ENCODE results near the gene CACNA1S.

CACNA1S gene

GRCh38 chr1:201013031-201013485 is 99.2 kb downstream of the CACNA1S start:
- Histone ChIP-seq H2AK5ac (ENCODE audit: low read depth, low read length) (no peak overlapping the region), H2BK15ac (ENCODE audit: low read length) (peak overlapping the region; percentile 10), H3K9ac (ENCODE audit: low read depth, low read length, poor library complexity) (peak overlapping the region; percentile 21), H4K91ac (ENCODE audit: low read depth, low read length, poor library complexity) (no peak overlapping the region), H3K27ac (replicated peaks; ENCODE audit: low read length) (no peak overlapping the region), H3K36me3 (replicated peaks in 1 of 2; ENCODE audit: control insufficient read depth in 2 of 2, insufficient read depth in 2 of 2, low read length in 2 of 2) (no peaks in the 10 kb centered on the region), H2BK5ac (ENCODE audit: low read length) (no peak overlapping the region), H3K79me1 (ENCODE audit: low read depth, low read length) (no peaks in the 10 kb centered on the region), H3K9me3 (replicated peaks in 1 of 2; ENCODE audit: control insufficient read depth in 2 of 2, insufficient read depth in 1 of 2, low read depth in 1 of 2, low read length in 2 of 2) (no peaks in the 10 kb centered on the region), H2BK120ac (ENCODE audit: low read depth, low read length) (no peak overlapping the region), H3K14ac (ENCODE audit: low read length) (peak overlapping the region; percentile 49), H3K4me1 (ENCODE audit: control insufficient read depth in 2 of 2, insufficient read depth in 1 of 2, low read depth in 1 of 2, low read length in 2 of 2) (peaks cover 29 to 38% of the 10 kb centered on the region in 2 donors), H2BK12ac (ENCODE audit: low read length) (peak overlapping the region; percentile 14), H3K27me3 (ENCODE audit: control insufficient read depth in 3 of 3, insufficient read depth in 3 of 3, low read depth in 1 of 3, low read length in 3 of 3) (no peaks in the 10 kb centered on the region), H2AFZ (ENCODE audit: low read length) (no peak overlapping the region), H3K18ac (ENCODE audit: low read length) (no peak overlapping the region), H3K4me3 (ENCODE audit: low read length in 2 of 2) (no peak overlapping the region), H4K8ac (ENCODE audit: low read depth, low read length) (no peak overlapping the region), H3K23ac (ENCODE audit: low read depth, low read length, poor library complexity) (no peak overlapping the region), H3K4ac (ENCODE audit: low read length) (no peak overlapping the region), H3K4me2 (ENCODE audit: insufficient read depth, low read length, poor library complexity, severe bottlenecking) (no peak overlapping the region)
- WGBS, 2 donors (ENCODE audit: extremely low coverage in 2 of 2, insufficient read length in 2 of 2, insufficient replicate concordance in 1 of 2): no CpG with 5 or more reads among the region's 4 CpGs
- DNase-seq (ENCODE audit: low spot score): no peak

- H2AK5ac ChIP-seq (ENCODE audit: low read depth, low read length): no peak overlapping the region
- H2BK120ac ChIP-seq (ENCODE audit: low read depth, low read length): no peak overlapping the region
- no peak overlapping the region for H3K18ac ChIP-seq (ENCODE audit: low read length)
- H3K36me3 ChIP-seq (replicated peaks in 1 of 2; ENCODE audit: control insufficient read depth in 2 of 2, insufficient read depth in 2 of 2, low read length in 2 of 2): no peaks in the 10 kb centered on the region
- H3K4me3 ChIP-seq (ENCODE audit: low read length in 2 of 2): no peak overlapping the region
- peaks cover 0 to 2% of the 10 kb centered on the region in 2 donors for H3K9me3 ChIP-seq (replicated peaks in 1 of 2; ENCODE audit: control insufficient read depth in 2 of 2, insufficient read depth in 1 of 2, low read depth in 1 of 2, low read length in 2 of 2)
- no peak overlapping the region for H3K4me2 ChIP-seq (ENCODE audit: insufficient read depth, low read length, poor library complexity, severe bottlenecking)
- no peak overlapping the region for H3K4ac ChIP-seq (ENCODE audit: low read length)
- H2AFZ ChIP-seq (ENCODE audit: low read length): no peak overlapping the region
- H3K79me1 ChIP-seq (ENCODE audit: low read depth, low read length): peaks cover 5% of the 10 kb centered on the region
- H3K27me3 ChIP-seq (ENCODE audit: control insufficient read depth in 3 of 3, insufficient read depth in 3 of 3, low read depth in 1 of 3, low read length in 3 of 3): no peaks in the 10 kb centered on the region
- H2BK12ac ChIP-seq (ENCODE audit: low read length): no peak overlapping the region
- peaks cover 27 to 32% of the 10 kb centered on the region in 2 donors for H3K4me1 ChIP-seq (ENCODE audit: control insufficient read depth in 2 of 2, insufficient read depth in 1 of 2, low read depth in 1 of 2, low read length in 2 of 2)
- no peak overlapping the region for H4K8ac ChIP-seq (ENCODE audit: low read depth, low read length)
- no peak for DNase-seq (ENCODE audit: low spot score)
- H4K91ac ChIP-seq (ENCODE audit: low read depth, low read length, poor library complexity): no peak overlapping the region
- H3K23ac ChIP-seq (ENCODE audit: low read depth, low read length, poor library complexity): no peak overlapping the region
- H2BK5ac ChIP-seq (ENCODE audit: low read length): no peak overlapping the region
- H3K14ac ChIP-seq (ENCODE audit: low read length): no peak overlapping the region
- no peak overlapping the region for H2BK15ac ChIP-seq (ENCODE audit: low read length)
- H3K9ac ChIP-seq (ENCODE audit: low read depth, low read length, poor library complexity): no peak overlapping the region
- H3K27ac ChIP-seq (replicated peaks; ENCODE audit: low read length): no peak overlapping the region
- no CpG with 5 or more reads among the region's 3 CpGs for WGBS, 2 donors (ENCODE audit: extremely low coverage in 2 of 2, insufficient read length in 2 of 2, insufficient replicate concordance in 1 of 2)
These were observed 100.6 kb downstream of the CACNA1S start for GRCh38 chr1:201011616-201012015.

- no peak overlapping the region for H3K9ac ChIP-seq (ENCODE audit: low read depth, low read length, poor library complexity)
- H2AK5ac ChIP-seq (ENCODE audit: low read depth, low read length): peak overlapping the region; percentile 77
- no CpG with 5 or more reads among the region's 11 CpGs for WGBS, 2 donors (ENCODE audit: extremely low coverage in 2 of 2, insufficient read length in 2 of 2, insufficient replicate concordance in 1 of 2)
- peaks cover 31 to 39% of the 10 kb centered on the region in 2 donors for H3K4me1 ChIP-seq (ENCODE audit: control insufficient read depth in 2 of 2, insufficient read depth in 1 of 2, low read depth in 1 of 2, low read length in 2 of 2)
- no peak overlapping the region for H2BK120ac ChIP-seq (ENCODE audit: low read depth, low read length)
- no peak overlapping the region for H4K8ac ChIP-seq (ENCODE audit: low read depth, low read length)
- no peaks in the 10 kb centered on the region for H3K27me3 ChIP-seq (ENCODE audit: control insufficient read depth in 3 of 3, insufficient read depth in 3 of 3, low read depth in 1 of 3, low read length in 3 of 3)
- no peak overlapping the region for H3K4ac ChIP-seq (ENCODE audit: low read length)
- H2BK15ac ChIP-seq (ENCODE audit: low read length): no peak overlapping the region
- peaks cover 2 to 9% of the 10 kb centered on the region in 2 donors for H3K36me3 ChIP-seq (replicated peaks in 1 of 2; ENCODE audit: control insufficient read depth in 2 of 2, insufficient read depth in 2 of 2, low read length in 2 of 2)
- peak overlapping the region; percentile 69 for H2AFZ ChIP-seq (ENCODE audit: low read length)
- peak; percentile 61 for DNase-seq (ENCODE audit: low spot score)
- no peak overlapping the region for H3K4me2 ChIP-seq (ENCODE audit: insufficient read depth, low read length, poor library complexity, severe bottlenecking)
- no peak overlapping the region for H4K91ac ChIP-seq (ENCODE audit: low read depth, low read length, poor library complexity)
- H3K18ac ChIP-seq (ENCODE audit: low read length): peak overlapping the region; percentile 85
- H3K4me3 ChIP-seq (ENCODE audit: low read length in 2 of 2): no peak overlapping the region
- no peak overlapping the region for H2BK12ac ChIP-seq (ENCODE audit: low read length)
- peaks cover 0 to 2% of the 10 kb centered on the region in 2 donors for H3K9me3 ChIP-seq (replicated peaks in 1 of 2; ENCODE audit: control insufficient read depth in 2 of 2, insufficient read depth in 1 of 2, low read depth in 1 of 2, low read length in 2 of 2)
- H3K27ac ChIP-seq (replicated peaks; ENCODE audit: low read length): no peak overlapping the region
- peak overlapping the region; percentile 39 for H3K14ac ChIP-seq (ENCODE audit: low read length)
- peaks cover 5% of the 10 kb centered on the region for H3K79me1 ChIP-seq (ENCODE audit: low read depth, low read length)
- peak overlapping the region; percentile 35 for H2BK5ac ChIP-seq (ENCODE audit: low read length)
- H3K23ac ChIP-seq (ENCODE audit: low read depth, low read length, poor library complexity): no peak overlapping the region
These were observed 102.1 kb downstream of the CACNA1S start for GRCh38 chr1:201009962-201010645.

- Histone ChIP-seq H3K23ac (ENCODE audit: low read depth, low read length, poor library complexity) (no peak overlapping the region), H3K4ac (ENCODE audit: low read length) (no peak overlapping the region), H3K4me2 (ENCODE audit: insufficient read depth, low read length, poor library complexity, severe bottlenecking) (no peak overlapping the region), H2BK5ac (ENCODE audit: low read length) (no peak overlapping the region), H3K9me3 (replicated peaks in 1 of 2; ENCODE audit: control insufficient read depth in 2 of 2, insufficient read depth in 1 of 2, low read depth in 1 of 2, low read length in 2 of 2) (peaks cover 0 to 2% of the 10 kb centered on the region in 2 donors), H3K36me3 (replicated peaks in 1 of 2; ENCODE audit: control insufficient read depth in 2 of 2, insufficient read depth in 2 of 2, low read length in 2 of 2) (peaks cover 6 to 22% of the 10 kb centered on the region in 2 donors), H3K27ac (replicated peaks; ENCODE audit: low read length) (no peak overlapping the region), H4K91ac (ENCODE audit: low read depth, low read length, poor library complexity) (no peak overlapping the region), H2AFZ (ENCODE audit: low read length) (no peak overlapping the region), H3K79me1 (ENCODE audit: low read depth, low read length) (peaks cover 5% of the 10 kb centered on the region), H3K4me3 (ENCODE audit: low read length in 2 of 2) (no peak overlapping the region), H4K8ac (ENCODE audit: low read depth, low read length) (no peak overlapping the region), H3K18ac (ENCODE audit: low read length) (no peak overlapping the region), H3K9ac (ENCODE audit: low read depth, low read length, poor library complexity) (no peak overlapping the region), H2BK120ac (ENCODE audit: low read depth, low read length) (no peak overlapping the region), H3K4me1 (ENCODE audit: control insufficient read depth in 2 of 2, insufficient read depth in 1 of 2, low read depth in 1 of 2, low read length in 2 of 2) (peaks cover 22 to 30% of the 10 kb centered on the region in 2 donors), H2BK12ac (ENCODE audit: low read length) (no peak overlapping the region), H3K14ac (ENCODE audit: low read length) (no peak overlapping the region), H2BK15ac (ENCODE audit: low read length) (no peak overlapping the region), H3K27me3 (ENCODE audit: control insufficient read depth in 3 of 3, insufficient read depth in 3 of 3, low read depth in 1 of 3, low read length in 3 of 3) (no peaks in the 10 kb centered on the region), H2AK5ac (ENCODE audit: low read depth, low read length) (peak overlapping the region; percentile 10)
- no peak for DNase-seq (ENCODE audit: low spot score)
- WGBS, 2 donors (ENCODE audit: extremely low coverage in 2 of 2, insufficient read length in 2 of 2, insufficient replicate concordance in 1 of 2): no CpG with 5 or more reads among the region's 22 CpGs
These were observed 103.4 kb downstream of the CACNA1S start for GRCh38 chr1:201008666-201009360.

Data from neuronal stem cell (in vitro differentiated cells).